Mesenteric fat pad (tissue), 1 donor: ENCODE data around the gene SBF2. TPM values are rescaled to one million over a fixed set of nuclear protein-coding genes. Genes with fewer than 3 reads are reported as not detected.
A peak's percentile ranks its signal among the peaks of the same experiment; 100 is the strongest.

Experiments used
- DNase-seq: peaks from one replicate; pipeline ENCODE4 v3.0.0-alpha.2; 2020; ENCODE audit warnings: low spot score
- total RNA-seq: library from RNA; stranded (reverse); fragmentation: NEBNext Ultra II Directional; extraction: Animal tissue kit (Norgen Biotek cat#: 25700); gene quantifications from one replicate; pipeline ENCODE4 v1.2.1, GENCODE V29; 2021
- donor health status: DM: yes; HTN: yes; CAD: no.

SBF2 gene
- total RNA-seq, 1 donor from 2014 or later = 99.7 TPM

DNA sequence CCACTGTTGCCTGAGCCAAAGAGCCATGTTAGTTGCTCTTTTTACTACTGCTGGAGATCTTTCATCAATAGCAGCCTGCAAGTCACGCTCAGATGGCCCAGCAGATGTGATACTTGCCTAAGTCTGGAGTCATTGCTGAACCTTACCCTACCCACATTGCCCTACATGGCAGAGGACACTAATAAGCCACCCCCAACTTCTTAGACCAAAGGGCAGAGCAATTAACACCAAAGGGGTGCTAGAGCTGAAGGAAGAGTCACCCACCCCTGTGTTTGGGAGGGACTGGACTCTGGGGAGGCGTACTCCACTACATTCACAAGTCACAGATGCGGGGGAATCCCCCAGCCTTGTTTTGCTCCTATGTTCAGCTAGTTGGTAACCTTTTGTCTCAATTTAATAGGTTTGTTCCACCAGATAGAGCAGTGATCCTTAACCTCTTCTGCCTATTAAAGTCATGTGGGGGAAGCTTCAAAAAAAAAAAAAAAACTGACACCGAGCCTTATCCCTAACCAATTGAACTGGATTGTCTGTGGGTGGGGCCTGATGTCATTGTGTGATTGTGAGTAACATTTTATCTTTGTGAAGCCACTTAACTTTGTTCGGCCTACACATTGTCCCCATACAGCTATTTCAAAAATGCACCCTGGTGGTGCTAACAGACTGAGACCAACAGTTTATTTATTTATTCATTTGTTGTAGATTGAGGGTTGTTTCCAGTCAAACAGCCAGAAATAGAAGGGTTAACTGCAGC is 23.9 kb upstream of the SBF2 start:
- no peak for DNase-seq

DNA sequence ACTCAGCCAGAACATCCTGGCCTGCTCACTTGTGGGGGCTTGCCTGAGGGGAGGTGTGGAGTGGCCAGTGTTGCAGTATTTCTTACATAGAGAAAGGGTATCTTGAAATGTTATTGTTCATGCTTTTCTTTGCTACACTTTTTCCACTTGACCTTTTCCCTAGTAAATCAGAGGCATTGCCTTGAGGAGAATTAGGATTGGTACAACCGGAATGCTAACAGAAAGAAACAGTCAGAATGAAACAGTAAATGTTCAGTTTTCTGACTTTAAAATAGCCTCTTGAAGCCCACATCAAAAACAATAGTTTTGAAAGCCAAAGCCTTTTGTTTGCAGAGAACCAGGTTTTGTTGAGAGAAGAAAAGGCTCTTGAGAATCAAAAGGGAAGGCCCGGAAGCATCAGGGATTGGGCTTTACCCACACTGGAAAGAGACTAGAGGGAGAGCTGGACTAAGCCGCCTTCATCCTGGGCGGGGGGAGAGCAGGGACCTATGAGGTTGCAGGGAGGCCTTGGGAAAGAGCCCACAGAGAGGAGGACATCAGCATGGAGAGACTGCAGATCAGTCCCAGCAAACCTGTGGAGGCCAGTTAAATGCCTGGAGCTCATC is 23.2 kb upstream of the SBF2 start:
- no peak for DNase-seq

- no peak for DNase-seq
Observed at GRCh38 chr11:10315083-10315482, 21.1 kb upstream of the SBF2 start.

GRCh38 chr11:10314199-10315072 is 20.4 kb upstream of the SBF2 start:
- no peak for DNase-seq

DNA sequence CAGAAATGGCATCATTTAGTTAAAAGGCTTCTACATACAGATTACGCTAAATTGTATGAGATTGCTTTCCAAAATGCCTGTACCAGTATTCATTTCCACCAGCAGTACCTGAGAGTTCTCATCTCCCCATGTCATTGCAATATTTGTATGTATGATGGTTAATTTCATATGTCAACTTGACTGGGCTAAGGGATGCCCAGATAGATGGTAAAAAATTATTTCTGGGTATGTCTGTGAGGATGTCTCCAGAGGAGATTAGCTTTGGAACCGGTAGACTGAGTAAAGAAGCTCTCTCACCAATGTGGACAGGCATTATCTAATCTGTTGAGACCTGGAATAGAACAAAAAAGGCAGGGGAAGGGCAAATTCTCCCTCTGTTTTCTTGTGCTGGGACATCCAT is 17.8 kb upstream of the SBF2 start:
- DNase-seq = no peak

GRCh38 chr11:10310301-10310841 is 16.4 kb upstream of the SBF2 start:
- no peak for DNase-seq

GRCh38 chr11:10309163-10310093 is 15.4 kb upstream of the SBF2 start:
- no peak for DNase-seq

GRCh38 chr11:10308201-10308954 is 14.4 kb upstream of the SBF2 start:
- no peak for DNase-seq

- peak; percentile 93 for DNase-seq
Observed at GRCh38 chr11:10307400-10308200, 13.6 kb upstream of the SBF2 start.

DNA sequence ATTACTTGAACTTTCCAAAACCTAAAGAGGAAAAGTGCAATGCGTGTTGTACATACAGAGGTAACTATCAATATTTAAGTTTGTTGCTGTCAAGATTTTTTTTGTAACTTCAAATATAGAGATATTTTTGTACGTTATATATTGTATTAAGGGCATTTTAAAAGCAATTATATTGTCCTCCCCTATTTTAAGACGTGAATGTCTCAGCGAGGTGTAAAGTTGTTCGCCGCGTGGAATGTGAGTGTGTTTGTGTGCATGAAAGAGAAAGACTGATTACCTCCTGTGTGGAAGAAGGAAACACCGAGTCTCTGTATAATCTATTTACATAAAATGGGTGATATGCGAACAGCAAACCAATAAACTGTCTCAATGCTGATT is 13.0 kb upstream of the SBF2 start:
- no peak for DNase-seq

- DNase-seq = no peak
Observed at GRCh38 chr11:10305964-10306918, 12.2 kb upstream of the SBF2 start.

DNA sequence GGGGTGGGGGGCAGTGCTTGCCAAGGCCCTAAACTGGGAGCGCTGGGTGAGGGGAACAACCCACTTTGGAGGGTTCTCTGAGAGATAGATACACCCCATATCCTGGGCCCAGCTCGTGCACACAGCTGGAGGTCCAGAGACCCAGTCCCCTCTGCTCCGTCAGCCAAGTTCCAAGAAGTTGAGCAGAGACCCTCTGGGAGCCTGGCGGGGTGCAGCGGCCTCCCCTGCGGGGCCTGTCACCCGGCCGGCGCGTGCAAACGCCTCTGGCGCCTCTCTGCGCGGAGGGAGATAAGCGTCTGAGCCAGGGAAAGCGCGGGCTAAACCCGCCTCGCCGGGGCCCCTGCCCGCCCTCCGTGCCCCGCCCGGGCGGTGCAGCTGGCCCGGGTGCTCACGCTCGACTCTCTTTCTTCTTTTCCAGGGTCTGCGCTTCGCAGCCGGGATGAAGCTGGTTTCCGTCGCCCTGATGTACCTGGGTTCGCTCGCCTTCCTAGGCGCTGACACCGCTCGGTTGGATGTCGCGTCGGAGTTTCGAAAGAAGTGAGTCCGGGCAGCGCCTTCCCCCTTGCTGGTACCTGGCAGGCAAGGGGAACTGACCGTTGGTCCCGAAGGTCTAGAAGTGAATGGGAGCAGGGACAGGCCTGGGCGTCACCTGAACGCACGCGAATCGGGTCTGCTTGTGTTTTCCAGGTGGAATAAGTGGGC is 11.4 kb upstream of the SBF2 start:
- DNase-seq = no peak

DNA sequence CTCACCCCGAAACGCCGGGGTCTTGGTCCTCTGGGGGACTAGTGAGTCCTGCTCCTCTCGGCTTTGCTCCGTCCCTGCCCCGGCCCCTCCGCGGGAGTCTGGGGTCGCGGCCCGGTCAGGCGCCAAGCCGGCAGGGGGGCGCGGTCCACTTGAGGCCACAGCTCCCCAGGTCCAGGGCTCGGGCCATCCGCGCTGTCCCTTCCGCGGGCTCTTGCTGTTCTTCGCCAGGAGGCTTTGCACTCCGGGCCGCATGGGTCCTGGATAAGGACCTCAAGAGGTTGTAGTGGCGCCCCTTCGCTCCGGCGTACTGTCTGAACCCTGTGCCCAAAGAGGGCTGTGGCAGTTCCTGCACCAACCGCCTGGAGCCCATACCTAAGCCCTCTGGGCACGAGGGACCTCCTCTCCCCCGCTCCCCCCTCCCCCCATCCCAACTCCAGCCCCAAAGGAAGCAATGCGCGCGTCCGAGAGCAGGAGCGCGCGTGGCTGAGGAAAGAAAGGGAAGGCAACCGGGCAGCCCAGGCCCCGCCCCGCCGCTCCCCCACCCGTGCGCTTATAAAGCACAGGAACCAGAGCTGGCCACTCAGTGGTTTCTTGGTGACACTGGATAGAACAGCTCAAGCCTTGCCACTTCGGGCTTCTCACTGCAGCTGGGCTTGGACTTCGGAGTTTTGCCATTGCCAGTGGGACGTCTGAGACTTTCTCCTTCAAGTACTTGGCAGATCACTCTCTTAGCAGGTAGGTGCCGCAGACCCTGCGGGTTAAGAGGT is 10.7 kb upstream of the SBF2 start, which contains the start of gene ADM:
ADM (plus strand) TSS at position 579 of the 767 bp plus-strand sequence. CDS start 628 bp downstream, outside the sequence.
- peak; percentile 95 for DNase-seq

DNA sequence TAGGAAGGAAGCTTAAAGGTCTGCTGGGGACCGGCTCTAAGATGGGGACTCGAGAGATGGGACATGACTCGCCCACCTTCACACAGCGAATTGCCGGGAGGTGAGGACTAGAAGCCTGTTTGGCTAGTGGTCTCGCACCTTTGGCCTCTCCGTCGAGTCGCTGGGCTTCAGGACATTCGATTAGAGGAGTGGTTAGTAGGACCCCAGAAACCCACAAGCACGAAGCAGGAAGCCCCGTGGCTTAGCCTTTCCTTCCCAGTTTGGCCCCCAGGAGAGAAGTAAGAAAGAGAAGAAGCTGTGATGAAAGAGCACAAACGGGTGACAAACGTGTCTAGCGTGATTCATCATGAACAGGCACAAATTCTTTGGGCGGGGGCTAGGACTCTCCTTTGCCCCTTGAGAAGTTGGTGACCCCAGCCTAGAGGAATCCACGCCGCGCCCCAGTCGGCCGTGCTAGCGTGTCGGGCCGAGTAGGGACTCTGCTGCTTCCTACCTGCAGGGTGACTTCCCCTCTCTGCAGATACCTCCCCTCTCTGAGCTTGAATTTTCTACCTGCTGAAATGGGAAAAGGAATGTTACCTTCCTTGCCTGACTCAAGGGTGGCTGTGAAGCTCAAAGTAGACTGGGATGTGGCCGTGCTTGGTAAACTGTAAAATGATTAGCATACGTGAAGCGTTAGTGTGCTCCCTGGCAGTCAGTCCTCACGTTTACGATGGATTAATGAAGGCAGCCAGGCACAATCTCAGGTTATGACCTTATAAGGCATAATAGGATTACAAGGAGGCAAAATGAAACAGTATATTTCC is 9.7 kb upstream of the SBF2 start:
- no peak for DNase-seq

DNA sequence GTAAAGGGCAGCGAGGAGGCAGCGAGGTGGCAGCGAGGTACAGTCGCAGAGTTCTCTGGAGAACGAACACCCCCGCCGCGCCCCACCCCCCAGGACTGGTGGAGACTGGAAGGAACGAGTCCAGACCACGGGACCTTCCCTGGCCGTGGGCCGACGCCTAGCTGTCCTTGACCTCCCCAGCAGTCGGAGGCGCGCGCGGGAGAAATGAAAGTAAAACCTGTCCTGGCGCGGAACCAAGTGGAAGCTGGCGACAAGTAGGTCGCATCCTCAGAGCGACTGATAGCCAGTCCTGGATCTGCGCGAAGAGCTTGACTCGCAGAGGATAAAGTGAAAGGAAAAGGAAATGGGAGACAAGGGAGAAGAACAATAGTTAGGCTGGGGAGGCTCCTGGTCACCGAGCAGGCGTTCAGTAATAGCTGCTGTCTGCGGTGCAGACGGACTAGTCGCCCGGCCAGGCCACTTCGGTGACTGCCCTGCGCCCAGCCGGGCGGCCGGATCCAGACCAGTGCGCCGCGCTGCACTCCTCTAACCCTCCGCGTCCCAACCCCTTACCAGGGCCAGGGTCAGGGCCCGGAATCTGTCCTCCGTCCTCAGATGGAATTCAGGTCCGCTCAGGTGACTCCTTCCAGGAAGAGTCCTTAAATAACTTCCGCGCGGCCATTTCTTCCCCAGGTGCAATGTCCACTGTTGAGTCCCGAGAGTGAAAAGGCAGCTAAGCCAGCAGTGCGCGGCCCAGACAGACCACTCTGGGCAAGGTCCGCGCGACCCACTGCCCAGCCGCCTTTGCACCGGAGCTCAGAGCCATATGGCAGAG is 8.9 kb upstream of the SBF2 start:
- DNase-seq = peak; percentile 96
